NCI-H1105 (cell line): ENCODE measurements around the gene ZNF683.
"Not testable (repeated sequence)": the region's sequence is repeated elsewhere in the genome, so short reads cannot be mapped to it uniquely, and the experiment has no call there.

Experiments used
- DNase-seq: peaks from one replicate; lab custom pipeline; 2025; lab: John Stamatoyannopoulos, UW

The ZNF683 gene

DNA sequence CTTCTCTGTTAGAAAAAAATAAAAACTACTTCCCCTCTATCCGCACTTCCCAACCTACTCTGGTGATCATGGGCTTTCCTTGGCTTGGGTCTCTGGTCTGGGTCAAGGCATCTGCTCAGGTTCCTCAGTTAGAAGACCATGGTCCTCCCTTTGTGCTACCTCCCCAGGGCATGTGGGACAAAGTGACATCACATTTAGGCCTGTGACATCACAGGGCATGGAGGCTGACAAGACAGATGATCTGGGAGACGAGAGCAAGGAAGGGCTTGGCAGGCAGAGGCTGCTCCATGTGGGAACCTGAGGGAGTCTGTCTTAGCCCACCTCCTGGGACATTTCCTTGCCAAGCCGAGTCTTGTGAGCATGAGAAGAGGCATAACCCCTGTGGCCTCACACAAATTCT lies at the start of gene ZNF683:
ZNF683 (minus strand) TSS at position 140 of the 400 bp plus-strand sequence. CDS start 4,179 bp downstream, outside the sequence.
- DNase-seq: not testable (repeated sequence)

DNA sequence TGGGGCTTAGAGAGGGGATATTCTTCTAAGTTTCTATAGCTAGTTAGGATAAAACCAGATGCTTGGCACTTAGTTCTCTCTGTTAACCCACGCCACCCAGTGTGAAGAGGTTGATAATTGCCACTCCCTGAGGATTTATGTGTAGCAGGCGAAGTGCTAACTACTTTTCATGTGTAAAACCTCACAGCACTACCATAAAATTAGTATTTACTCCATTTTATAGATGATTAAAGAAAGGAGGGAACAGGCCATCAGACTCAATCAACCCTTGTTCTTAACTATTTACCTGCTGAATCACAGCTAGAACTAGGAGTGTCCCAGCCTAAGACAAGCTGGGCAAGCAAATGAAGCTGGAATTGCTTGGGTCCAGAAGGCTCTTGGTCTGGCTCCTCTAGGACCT lies 46.9 kb upstream of the ZNF683 start:
- no peak for DNase-seq

DNA sequence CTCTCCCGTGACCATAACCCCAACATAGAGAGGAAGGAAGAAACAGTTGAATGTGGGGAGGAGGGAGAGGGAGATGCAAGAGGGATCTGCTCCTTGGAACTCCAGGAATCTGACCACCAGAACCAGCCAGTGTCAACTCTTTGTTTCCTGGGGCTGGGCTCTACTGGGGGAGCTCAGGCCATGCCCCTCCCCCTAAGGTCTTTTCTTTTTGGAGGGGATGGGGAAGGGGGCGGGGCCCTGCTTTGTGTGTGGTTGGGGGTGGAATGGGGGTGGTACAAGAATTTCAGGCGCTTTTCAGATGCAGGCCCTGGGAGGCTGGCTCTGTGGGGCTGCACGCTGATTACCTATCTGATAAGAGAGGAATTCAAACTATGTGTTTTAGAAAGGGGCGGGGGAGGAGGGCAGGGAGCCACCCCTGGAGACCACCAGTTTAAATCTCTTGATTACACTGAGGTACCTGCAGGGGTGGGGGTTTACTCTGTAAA lies 46.4 kb upstream of the ZNF683 start:
- DNase-seq: no peak

DNA sequence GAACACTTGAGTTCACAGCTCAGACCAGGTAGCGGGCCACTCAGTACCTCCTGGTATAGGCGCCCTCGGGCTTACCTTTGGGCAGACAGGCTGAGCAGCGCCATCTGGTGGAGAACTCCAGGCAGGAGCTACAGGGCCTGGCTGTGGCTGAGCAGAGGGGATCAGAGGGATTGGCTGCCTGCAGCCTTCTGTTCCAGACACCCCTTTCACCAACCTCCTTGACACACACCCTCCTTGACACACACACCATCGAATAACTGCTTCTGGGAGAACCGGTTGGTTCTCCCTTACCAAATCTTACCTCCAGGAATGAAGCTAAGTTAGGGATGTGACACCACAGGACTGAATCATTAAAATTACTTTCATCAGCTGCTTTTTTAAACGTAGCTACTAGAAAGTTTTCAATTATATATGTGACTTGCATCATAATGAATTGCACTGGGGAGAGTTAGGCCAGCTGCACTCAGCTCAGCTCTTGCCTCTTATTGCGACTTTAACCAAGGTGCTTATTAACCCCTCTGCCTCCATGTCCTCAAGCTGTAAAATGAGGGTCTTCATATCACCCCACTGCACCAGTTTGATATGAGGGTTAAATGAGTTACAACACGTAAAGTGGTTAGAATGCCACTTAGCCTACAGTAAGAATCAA lies 44.7 kb upstream of the ZNF683 start:
- DNase-seq: peak; percentile 80

DNA sequence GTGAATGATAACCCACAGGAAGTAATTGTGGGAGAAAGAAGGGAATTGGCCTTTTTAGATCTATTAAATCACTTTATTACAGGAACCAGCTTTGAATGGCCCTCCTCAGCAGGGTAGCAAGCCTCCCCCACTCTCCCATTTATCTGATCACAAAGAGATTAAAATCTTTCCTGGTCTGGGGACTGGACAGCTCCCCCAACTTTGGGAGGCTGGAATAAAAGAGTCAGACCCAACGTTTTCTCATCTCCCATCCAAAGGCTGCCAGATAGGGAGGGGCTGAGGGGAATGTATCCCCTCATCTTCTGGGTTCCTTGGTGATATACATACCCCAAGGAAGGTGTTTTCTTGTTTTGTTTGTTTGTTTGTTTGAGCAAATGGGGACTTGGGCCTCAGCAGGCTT lies 40.5 kb upstream of the ZNF683 start:
- DNase-seq: no peak

DNA sequence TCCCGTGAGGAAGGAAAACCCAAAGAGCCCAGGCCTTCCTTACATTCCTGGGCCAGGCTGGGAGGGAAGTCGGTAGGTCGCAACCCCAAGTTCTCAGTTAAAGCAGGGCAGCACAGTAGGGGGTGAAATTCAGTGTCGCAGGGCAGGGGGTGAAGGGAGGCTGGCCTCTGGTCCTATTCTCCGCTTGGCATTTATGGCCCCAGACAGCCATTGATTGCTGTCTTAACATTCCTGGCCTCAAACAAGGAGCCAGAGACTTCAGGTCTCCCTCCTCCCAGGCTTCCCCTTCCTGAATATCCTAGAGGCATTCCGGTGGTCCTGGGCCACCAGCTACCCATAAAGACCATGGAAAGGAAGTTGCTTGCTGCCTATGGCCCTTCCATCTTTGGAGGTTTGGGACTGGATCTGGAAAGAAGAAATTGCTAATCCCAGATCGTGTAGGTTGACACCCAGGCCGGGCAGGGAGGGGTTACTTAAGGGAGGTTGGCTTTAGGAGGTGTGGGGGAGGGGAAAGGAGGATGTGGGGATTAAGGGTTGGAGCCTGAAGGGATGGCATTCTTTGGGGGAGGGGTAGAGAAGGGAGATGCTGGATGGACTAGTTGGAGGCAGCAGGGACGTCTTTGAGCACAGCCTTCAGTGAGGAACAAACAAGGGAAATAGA lies 39.8 kb upstream of the ZNF683 start:
- DNase-seq: no peak

DNA sequence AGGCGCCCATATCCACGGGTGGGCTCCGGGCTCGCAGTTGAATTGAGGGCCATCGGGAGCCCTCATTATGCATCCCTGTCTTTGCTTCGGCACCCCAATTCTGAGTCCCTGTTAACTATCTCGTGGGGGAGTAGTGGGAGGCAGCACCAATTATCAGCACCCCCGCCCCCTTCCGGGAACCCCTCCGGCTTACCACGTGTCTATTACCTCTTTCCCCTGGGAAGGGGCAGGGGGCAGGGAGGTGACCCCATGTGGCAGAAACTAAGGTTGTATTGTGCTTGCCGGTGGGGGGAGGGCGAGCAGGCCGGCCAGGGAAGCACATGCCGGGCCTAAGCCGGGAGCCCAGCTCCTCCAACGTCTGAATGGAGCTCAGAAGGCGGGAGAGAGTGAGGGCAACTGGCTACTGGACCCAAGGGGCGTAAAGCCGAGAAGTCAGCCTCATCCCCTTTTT lies 39.1 kb upstream of the ZNF683 start:
- no peak for DNase-seq

DNA sequence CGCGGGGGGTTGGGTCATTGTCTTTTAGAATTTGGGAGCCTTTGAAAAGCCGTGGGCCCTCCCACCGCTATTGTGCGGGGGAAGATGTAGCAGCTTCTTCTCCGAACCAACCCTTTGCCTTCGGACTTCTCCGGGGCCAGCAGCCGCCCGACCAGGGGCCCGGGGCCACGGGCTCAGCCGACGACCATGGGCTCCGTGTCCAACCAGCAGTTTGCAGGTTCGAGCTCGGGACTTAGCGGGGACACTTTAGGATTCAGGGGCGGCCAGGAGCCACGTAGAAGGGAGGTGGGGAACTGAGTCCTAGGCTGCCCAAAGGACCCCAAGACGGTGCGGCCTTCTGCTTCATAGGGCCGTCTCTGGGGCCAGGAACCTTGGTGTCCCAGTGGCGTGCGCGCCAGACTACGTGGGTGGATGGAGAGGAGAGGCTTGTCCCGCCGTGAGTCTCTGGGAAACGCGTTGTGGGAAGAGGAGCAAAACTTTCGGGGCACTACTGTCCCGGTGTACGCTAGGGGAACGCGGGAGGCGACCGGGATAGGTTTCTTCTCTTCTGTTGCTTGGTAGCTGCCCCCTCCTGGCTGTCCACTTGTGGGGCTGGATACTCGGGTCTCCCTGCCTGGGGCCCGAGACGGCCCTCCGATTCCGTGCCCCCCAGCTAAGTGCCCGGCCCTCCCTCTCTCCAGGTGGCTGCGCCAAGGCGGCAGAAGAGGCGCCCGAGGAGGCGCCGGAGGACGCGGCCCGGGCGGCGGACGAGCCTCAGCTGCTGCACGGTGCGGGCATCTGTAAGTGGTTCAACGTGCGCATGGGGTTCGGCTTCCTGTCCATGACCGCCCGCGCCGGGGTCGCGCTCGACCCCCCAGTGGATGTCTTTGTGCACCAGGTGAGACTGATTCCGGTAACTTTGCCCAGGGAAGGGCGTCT lies 38.4 kb upstream of the ZNF683 start, which contains the start of gene LIN28A:
LIN28A (plus strand) TSS at position 112 of the 918 bp plus-strand sequence; CDS start at position 187, 75 bp downstream.
- DNase-seq: no peak

DNA sequence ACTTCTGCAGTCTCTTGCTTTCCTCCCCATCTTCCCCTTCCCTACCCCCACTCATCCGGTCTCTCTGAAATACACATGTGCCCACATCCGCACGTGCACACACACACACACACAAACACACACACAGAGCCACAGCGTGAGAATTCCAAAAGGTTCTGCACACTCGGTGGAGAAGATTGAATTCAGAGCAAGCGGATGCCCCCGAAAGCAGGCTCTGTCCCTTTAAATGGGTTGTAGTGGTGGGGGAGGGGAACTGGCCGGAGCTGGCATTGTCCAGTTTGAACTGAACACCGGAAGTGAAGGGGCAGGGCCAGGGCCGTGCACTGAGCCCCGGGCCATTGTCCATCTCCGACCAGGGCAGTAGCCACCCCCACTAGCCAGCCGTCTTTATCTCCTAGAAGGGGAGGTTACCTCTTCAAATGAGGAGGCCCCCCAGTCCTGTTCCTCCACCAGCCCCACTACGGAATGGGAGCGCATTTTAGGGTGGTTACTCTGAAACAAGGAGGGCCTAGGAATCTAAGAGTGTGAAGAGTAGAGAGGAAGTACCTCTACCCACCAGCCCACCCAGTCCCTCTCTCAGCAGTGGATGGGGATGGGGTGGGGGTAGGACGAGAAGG lies 36.7 kb upstream of the ZNF683 start:
- DNase-seq: no peak

DNA sequence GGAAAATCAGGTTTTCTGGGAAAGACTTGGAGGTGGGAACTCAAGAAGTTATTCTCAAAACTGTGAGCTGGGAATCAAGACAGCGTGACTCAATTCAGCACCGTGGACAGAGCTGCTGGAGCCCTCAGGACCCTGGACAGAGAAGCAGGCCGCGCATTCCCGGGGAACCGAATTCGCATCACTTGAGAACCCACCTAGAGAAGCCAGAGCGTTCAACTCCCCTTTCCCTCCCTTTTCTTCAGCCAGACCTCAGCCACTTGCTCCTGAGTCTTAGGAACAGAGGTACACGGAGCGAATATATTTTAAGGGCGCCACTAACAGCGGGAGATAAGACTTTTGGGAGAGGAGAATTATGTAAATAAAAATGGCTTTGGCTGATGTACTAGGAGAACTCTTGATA lies 36.1 kb upstream of the ZNF683 start:
- DNase-seq: no peak

DNA sequence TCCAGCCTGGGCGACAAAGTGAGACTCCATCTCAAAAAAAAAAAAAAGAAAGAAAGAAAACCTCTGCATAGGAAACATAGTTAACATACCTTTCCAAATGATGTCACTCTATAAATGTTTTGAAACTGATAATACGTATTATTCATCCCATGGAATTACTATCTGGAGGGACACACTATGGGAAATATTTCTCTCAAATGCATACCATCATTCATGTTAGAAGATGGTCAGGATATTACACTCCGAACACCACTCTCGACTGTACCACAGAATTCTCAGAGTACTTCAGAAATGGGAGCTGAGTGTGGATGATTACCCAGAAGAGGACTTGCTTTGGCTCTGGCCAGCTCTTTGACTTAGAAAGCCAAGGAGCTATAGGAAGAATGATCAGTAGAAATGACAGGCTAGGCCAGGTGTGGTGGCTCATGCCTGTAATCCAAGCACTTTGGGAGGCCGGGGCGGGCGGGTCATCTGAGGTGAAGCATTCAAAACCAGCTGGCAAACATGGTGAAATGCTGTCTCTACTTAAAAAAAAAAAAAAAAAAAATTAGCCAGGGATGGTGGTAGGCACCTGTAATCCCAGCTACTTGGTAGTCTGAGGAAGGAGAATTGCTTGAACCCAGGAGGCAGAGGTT lies 32.8 kb upstream of the ZNF683 start:
- DNase-seq: no peak

DNA sequence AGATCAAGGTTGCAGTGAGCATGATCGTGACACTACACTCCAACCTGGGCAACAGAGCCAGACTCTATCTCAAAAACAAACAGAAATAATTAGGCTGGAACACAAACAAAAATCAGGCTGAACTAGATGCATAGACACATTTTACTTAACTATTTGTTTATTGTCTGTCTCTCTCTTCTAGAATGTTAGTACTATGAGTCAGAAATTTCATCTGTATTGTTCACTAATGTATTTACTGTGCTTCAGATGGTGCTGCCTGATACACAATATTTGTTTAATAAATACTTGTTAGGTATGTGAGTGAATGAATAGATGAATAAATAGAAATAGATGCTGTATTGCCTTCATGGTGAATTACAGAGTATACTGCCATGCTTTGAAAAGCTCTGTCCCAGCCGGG lies 32.1 kb upstream of the ZNF683 start:
- DNase-seq: no peak

DNA sequence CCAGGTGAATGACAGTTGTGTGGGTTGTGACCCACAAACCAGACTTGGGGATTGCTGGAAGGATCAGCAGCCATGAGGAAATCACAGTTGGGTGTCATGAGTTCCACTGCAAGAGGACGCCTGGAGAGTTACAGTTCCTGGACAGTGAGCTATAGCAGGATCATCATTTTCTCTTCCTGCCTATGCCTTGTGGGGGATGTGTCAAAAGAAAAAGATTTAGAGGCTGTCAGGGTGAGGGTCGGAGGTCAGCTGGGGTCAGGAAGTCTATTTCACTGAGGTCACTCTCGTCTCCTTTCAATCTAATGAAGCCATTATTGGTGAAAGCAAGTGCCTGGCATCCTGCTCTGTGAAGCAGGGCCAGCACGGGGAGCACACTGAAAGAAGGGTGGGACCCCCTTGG lies 31.1 kb upstream of the ZNF683 start:
- no peak for DNase-seq

DNA sequence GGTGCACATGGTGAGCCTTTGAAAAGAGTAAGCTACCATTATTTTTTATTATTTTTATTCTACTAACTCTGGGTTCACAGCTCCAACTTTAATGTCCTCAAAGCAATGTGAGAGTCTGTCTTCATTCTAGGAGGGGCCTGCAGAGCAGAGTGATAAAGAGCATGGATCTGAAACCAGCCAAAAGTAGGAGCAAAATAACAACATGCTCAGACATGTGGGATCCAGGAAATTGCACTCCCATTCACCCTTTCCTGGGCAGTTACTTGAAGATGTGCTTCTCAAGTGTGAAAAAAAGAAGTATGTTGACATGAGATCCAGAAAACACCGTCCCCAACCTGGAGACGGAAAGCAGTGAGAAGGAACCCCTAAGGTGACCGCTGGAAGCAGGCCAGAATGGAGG lies 29.3 kb upstream of the ZNF683 start:
- DNase-seq: no peak

DNA sequence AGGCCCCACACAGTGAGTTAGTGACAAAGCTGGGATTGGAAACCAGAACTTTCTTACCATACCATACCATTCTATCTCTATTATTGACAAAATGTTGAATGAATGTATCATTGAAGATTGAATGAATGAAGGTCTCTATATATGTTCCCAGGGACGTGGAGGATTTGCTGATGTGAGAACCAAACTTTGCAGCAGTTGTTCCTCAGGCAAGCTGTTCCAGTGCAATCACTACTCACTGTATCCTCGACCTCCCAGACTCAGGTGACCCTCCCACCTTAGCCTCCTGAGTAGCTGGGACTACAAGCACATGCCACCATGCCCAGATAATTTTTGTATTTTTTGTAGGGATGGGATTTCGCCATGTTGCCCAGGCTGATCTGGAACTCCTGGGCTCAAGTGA lies 26.5 kb upstream of the ZNF683 start:
- DNase-seq: no peak

DNA sequence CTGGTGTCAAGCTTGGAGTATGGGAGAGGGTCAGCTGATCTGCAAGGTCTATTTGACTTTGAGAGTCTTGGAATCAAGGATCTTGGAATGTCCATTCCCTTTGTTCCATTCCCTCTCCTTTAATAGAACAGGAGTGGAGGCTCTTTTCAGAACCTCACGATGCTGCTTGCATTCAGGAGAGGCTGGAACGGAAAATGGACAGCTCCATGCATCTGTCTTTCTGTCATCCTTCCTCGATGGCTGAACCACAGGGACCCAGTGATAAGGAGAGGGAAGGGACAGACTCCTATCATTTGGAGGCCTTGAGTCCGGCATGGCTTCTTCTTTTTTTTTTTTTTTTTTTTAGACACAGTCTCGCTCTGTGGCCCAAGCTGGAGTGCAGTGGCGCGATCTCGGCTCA lies 23.2 kb upstream of the ZNF683 start:
- DNase-seq: no peak

DNA sequence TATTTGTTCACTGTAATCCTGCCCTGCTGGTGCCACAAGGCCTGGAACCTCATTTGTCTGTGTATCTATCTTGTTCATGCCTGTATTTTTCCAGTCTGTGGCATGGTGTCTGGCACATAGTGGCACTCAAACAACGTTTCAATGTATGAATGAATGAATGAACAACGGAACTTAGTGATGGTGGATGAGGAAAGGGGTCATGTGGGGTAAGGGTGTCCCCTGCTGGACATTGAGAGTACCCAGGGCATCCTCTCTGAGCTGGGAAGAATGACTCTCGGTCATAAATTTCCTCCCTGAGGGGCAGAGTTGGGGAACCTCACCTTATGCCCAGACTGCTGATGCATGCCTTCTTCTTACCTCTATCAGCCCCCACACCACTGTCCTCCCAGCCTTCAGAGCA lies 18.9 kb upstream of the ZNF683 start:
- no peak for DNase-seq

DNA sequence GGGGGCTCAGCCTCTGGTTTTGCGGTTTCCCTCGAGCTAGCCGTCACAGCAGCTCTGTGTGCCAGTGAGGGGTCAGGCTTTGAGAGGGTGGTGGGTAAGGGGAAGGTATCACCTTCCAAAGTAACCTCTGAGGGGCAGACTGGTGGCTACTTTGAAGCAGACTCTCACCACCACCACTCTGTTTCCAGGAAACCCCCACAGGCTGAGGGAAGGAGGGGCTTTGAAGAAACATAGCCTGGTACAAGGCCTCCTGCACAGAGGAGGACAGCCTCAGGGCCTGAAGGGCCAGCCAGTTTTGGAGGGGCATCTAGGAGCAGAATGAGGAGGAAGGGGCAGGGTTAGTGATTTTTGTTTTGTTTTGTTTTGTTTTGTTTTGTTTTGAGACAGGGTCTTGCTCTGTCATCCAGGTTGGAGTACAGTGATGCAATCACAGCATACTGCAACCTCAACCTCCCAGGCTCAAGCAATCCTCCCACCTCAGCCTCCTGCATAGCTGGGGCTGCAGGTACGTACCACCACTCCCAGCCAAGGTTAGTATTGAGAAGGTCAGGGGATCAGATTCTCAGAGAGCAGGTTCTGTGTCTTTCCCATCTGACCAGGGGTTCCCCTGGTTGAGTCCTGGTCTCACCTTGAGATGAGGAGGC lies 17.2 kb upstream of the ZNF683 start:
- DNase-seq: no peak

DNA sequence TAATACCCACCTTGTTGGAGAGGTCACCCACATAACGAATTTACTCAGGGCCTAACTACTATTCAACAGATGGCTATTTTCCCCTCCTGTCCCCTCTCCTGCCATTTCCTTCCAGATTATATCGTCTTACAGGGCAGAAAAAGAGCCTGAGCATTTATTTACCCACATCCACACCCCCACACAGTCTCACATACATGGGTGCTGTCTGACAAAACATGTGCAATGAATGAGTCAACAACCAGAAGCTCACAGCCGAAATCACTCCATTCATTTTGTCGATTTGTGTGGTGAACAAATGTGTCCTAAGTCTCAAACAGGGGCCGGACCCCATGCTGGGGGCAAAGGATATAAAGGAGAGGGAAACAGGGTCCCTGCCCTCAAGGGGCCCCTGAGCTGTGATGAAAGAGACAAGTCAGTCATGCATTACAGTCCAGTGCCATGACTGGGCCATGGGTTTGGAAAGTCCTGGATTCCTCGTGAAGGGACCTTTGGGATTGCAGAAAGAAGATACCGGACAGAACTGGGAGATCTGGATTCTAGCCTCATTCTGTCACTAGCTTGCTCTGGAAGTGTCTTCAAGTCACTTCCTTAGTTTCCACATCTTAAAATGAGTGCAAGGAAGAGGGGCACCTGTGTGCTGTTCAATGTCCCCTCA lies 16.4 kb upstream of the ZNF683 start:
- no peak for DNase-seq

DNA sequence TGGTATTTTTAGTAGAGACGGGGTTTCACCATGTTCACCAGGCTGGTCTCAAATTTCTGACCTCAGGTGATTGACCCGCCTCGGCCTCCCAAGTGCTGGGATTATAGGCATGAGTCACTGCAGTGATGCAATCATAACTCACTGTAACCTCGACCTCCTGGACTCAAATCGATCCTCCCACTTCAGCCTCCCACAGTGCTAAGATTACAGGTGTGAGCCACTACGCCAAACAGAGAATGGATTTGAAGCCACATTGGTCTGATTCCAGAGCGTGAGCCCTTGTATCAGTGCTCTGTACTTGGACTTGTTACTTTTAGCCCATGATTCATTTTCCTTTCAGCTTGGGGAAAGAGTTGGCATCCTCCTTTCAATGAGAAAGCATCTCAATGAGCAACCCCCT lies 14.9 kb upstream of the ZNF683 start:
- DNase-seq: no peak

DNA sequence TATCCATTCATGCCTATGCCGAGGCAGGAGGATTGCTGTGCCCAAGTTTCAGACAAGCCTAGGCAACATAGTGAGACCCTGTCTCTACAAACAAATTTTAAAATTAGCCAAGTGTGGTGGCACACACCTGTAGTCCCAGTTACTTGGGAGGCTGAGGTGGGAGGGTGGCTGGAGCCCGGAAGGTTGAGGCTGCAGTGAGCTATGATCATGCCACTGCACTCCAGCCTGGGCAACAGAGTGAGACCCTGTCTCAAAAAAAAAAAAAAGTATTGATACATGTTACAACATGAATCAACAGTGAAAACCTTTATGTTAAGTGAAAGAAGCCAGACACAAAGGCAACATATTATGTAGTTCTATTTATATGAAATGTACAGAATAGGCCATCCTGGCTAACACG lies 12.5 kb upstream of the ZNF683 start:
- not testable (repeated sequence) for DNase-seq
